Fibroblast of lung (primary cell): ENCODE measurements around the gene CCAR1. TPM values are rescaled to one million over a fixed set of nuclear protein-coding genes. Genes with fewer than 3 reads are reported as not detected.
A peak's percentile ranks its signal among the peaks of the same experiment; 100 is the strongest.

ENCODE experiments used
- DNase-seq, 2 donors: peaks; one replicate each; pipeline versions ENCODE4 v3.0.0 to v3.0.0-alpha.2; 2010; ENCODE audit warnings: low read depth in 2 of 2
- H2AFZ ChIP-seq: 2 replicates; pipeline ENCODE4 v1.5.1; 2012; ENCODE audit warnings: low read length, control low read depth, inconsistent platforms
- H3K27ac ChIP-seq: 2 replicates; pipeline ENCODE4 v1.5.1; 2011; ENCODE audit warnings: low read length, control low read depth; ENCODE audit not compliant: insufficient read depth
- H3K27me3 ChIP-seq: 2 replicates; pipeline ENCODE4 v1.5.1; 2011; ENCODE audit warnings: mild to moderate bottlenecking, low read length; ENCODE audit not compliant: control insufficient read depth, insufficient read depth
- H3K36me3 ChIP-seq: 2 replicates; pipeline ENCODE4 v1.5.1; 2011; ENCODE audit warnings: low read length; ENCODE audit not compliant: control insufficient read depth, insufficient read depth
- H3K4me1 ChIP-seq: 2 replicates; pipeline ENCODE4 v1.5.1; 2011; ENCODE audit warnings: low read length; ENCODE audit not compliant: control insufficient read depth, insufficient read depth; ENCODE audit errors: extremely low read depth
- H3K4me2 ChIP-seq: 2 replicates; pipeline ENCODE4 v1.5.1; 2011; ENCODE audit warnings: low read length, control low read depth; ENCODE audit not compliant: insufficient read depth; ENCODE audit errors: extremely low read depth
- H3K4me3 ChIP-seq, 4 experiments: fragments of 200-600 bp in 1 of 4; sonication (generic) in 1 of 4; replicated peaks in 1 of 4; 2 replicates each; pipeline ENCODE4 v1.5.1; 2011 to 2016; ENCODE audit warnings: low read length in 4 of 4, low read depth in 3 of 4, mild to moderate bottlenecking in 3 of 4, control low read depth in 2 of 4, inconsistent platforms in 1 of 4, mixed read lengths in 1 of 4; ENCODE audit not compliant: insufficient read depth in 1 of 4; ENCODE audit errors: control extremely low read depth in 1 of 4
- H3K79me2 ChIP-seq: 2 replicates; pipeline ENCODE4 v1.5.1; 2012; ENCODE audit warnings: mild to moderate bottlenecking, low read length, inconsistent platforms; ENCODE audit not compliant: control insufficient read depth, insufficient read depth
- H3K9ac ChIP-seq: 2 replicates; pipeline ENCODE4 v1.5.1; 2011; ENCODE audit warnings: mild to moderate bottlenecking, low read length, control low read depth; ENCODE audit not compliant: insufficient read depth
- H3K9me3 ChIP-seq: 2 replicates; pipeline ENCODE4 v1.5.1; 2012; ENCODE audit warnings: low read depth, low read length; ENCODE audit not compliant: control insufficient read depth, insufficient read depth
- H4K20me1 ChIP-seq: 2 replicates; pipeline ENCODE4 v1.5.1; 2011; ENCODE audit warnings: low read length; ENCODE audit not compliant: control insufficient read depth, insufficient read depth; ENCODE audit errors: extremely low read depth
- CTCF ChIP-seq, 2 donors: IDR thresholded peaks in 1 of 2; conservative IDR thresholded peaks in 1 of 2; 1 replicate in 1 of 2; 2 replicates in 1 of 2; pipeline ENCODE4 v1.5.1; 2011 to 2012; ENCODE audit warnings: low read length in 2 of 2, control low read depth in 1 of 2, inconsistent platforms in 1 of 2, low read depth in 1 of 2, mild to moderate bottlenecking in 1 of 2
- EZH2 ChIP-seq: IDR thresholded peaks from 2 replicates; pipeline ENCODE4 v1.5.1; 2012; ENCODE audit warnings: low read length, control low read depth, mild to moderate bottlenecking; ENCODE audit errors: missing control alignments
- polyA minus RNA-seq: library from RNA; depleted of rRNA, polyadenylated mRNA; stranded (reverse); fragments of >200 nt; gene quantifications from 2 replicates; pipeline ENCODE4 v1.2.3, GENCODE V29; 2011; ENCODE audit warnings: low replicate concordance
- polyA plus RNA-seq, 2 donors: library from polyadenylated mRNA; depleted of rRNA in 1 of 2; stranded (reverse) in 1 of 2; unstranded in 1 of 2; fragments of >200 nt; gene quantifications; 2 replicates each; pipeline ENCODE4 v1.2.1, GENCODE V29; 2011 to 2012; ENCODE audit warnings: missing spikeins in 1 of 2
- total RNA-seq: library from RNA; depleted of rRNA; stranded (reverse); fragments of >200 nt; gene quantifications from 2 replicates; pipeline ENCODE4 v1.2.1, GENCODE V29; 2014

Gene CCAR1
- 21.1 and 24.9 TPM in 2 replicates for total RNA-seq
- 54.9 and 62.6 TPM in 2 replicates for polyA plus RNA-seq
- 42.6 and 48.4 TPM in 2 replicates for polyA plus RNA-seq (2012)
- polyA minus RNA-seq, result 22.6 and 43.3 TPM in 2 replicates

GRCh38 chr10:68720793-68721672 is at the start of gene CCAR1:
TSS of gene CCAR1 (plus strand) at chr10:68721239. CDS start at chr10:68722505, 1,266 bp downstream.
- peak within 1 kb of the TSS; percentile 73 to 99 (median 94) for H3K4me3 ChIP-seq
- peak within 1 kb of the TSS; percentile 94 for H3K9ac ChIP-seq
- H3K79me2 ChIP-seq, result peaks cover 29% of the 10 kb centered on the region
- peak; percentile 99 for DNase-seq
- peak within 1 kb of the TSS; percentile 86 for H3K27ac ChIP-seq
- peak within 1 kb of the TSS; percentile 90 for H3K4me2 ChIP-seq
- no peaks in the 10 kb centered on the region for H4K20me1 ChIP-seq
- H3K9me3 ChIP-seq, result no peaks in the 10 kb centered on the region
- no peaks in the 10 kb centered on the region for H3K27me3 ChIP-seq
- TF ChIP-seq CTCF (conservative IDR thresholded peaks at IDR 0.05 in 1 of 2, IDR thresholded peaks at IDR 0.05 in 1 of 2; ENCODE audit: low read depth in 1 of 2, low read length in 2 of 2) (no peak), EZH2 (no peak)
- H3K36me3 ChIP-seq, result peaks cover 6% of the 10 kb centered on the region
- peak within 1 kb of the TSS; percentile 77 for H2AFZ ChIP-seq
- no peaks in the 10 kb centered on the region for H3K4me1 ChIP-seq

- peaks cover 2% of the 10 kb centered on the region for H3K36me3 ChIP-seq
- no peaks in the 10 kb centered on the region for H3K27me3 ChIP-seq
- H3K79me2 ChIP-seq, result no peaks in the 10 kb centered on the region
- H3K9me3 ChIP-seq, result no peaks in the 10 kb centered on the region
- no peak overlapping the region for H3K4me2 ChIP-seq
- no peak overlapping the region for H2AFZ ChIP-seq
- no peak overlapping the region for H3K4me3 ChIP-seq
- TF ChIP-seq CTCF (conservative IDR thresholded peaks at IDR 0.05 in 1 of 2, IDR thresholded peaks at IDR 0.05 in 1 of 2; ENCODE audit: low read depth in 1 of 2, low read length in 2 of 2), result no peak
- no peak for TF ChIP-seq EZH2
- H3K9ac ChIP-seq, result no peak overlapping the region
- H3K4me1 ChIP-seq, result no peaks in the 10 kb centered on the region
- H4K20me1 ChIP-seq, result no peaks in the 10 kb centered on the region
- DNase-seq, result no peak
- no peak overlapping the region for H3K27ac ChIP-seq
Observed at GRCh38 chr10:68684413-68684812, 36.6 kb upstream of the CCAR1 start.

- no peaks in the 10 kb centered on the region for H3K4me1 ChIP-seq
- H3K4me3 ChIP-seq, result no peak overlapping the region
- H3K9me3 ChIP-seq, result no peaks in the 10 kb centered on the region
- no peak overlapping the region for H3K4me2 ChIP-seq
- H3K27ac ChIP-seq, result no peak overlapping the region
- no peak overlapping the region for H3K9ac ChIP-seq
- no peak overlapping the region for H2AFZ ChIP-seq
- TF ChIP-seq EZH2 (no peak), CTCF (conservative IDR thresholded peaks at IDR 0.05 in 1 of 2, IDR thresholded peaks at IDR 0.05 in 1 of 2; ENCODE audit: low read depth in 1 of 2, low read length in 2 of 2) (no peak)
- H3K27me3 ChIP-seq, result no peaks in the 10 kb centered on the region
- no peaks in the 10 kb centered on the region for H3K36me3 ChIP-seq
- no peaks in the 10 kb centered on the region for H4K20me1 ChIP-seq
- no peaks in the 10 kb centered on the region for H3K79me2 ChIP-seq
- no peak for DNase-seq
Observed at GRCh38 chr10:68696018-68696417, 25.0 kb upstream of the CCAR1 start.
